NCI-H187 treated with DMSO at 0.1 percent for 48 hours (cell line): Measurements from ENCODE around the gene PSMD1.
"Not testable (repeated sequence)": the region's sequence is repeated elsewhere in the genome, so short reads cannot be mapped to it uniquely, and the experiment has no call there.

Source experiments
- DNase-seq: peaks from one replicate; lab custom pipeline; 2025; lab: John Stamatoyannopoulos, UW

PSMD1 gene

DNA sequence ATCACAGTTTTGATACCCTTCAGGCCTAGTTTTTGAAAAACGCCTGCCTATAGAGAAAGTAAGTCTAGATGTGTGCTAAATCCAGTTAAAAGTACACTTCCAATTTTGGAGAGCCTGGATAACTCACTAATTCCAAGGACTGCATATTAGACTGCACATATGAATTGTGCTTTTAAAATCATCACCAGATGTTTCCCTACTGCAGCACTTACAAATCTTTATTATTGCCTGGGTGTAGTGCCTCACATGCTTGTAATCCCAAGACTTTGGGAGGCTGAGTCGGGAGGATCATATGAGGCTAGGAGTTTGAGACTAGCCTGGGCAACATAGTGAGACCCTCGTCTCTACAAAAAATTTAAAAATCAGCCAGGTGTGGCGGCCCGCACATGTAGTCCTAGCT lies 104.0 kb downstream of the PSMD1 start:
- DNase-seq, result no peak

DNA sequence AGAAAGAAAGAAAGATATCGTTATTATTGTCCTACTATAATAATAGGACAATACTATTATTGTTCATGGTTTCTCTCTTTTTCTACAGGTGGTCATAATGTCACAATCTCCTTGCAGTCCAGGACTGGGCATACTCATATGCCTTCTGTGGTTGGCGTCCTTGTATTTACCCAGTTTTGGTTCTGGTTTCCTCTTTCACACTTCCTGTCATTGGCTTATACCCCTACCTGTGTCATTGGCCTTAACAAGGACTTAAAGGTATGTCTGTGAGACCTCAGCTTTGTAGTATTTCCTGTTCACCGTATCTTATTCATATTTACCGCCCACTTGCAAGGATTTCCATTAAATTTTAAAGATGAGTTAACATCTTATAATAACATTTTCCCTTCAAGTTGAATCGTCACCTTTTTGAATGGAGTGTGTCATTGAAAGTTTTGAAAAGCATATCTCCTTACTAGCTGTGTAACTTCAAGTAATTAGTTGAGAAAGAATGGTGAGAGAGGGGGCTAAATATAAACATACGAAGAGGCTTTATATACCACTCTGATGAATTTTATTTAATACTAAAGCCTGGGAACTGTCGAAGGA lies 104.7 kb downstream of the PSMD1 start:
- no peak for DNase-seq

DNA sequence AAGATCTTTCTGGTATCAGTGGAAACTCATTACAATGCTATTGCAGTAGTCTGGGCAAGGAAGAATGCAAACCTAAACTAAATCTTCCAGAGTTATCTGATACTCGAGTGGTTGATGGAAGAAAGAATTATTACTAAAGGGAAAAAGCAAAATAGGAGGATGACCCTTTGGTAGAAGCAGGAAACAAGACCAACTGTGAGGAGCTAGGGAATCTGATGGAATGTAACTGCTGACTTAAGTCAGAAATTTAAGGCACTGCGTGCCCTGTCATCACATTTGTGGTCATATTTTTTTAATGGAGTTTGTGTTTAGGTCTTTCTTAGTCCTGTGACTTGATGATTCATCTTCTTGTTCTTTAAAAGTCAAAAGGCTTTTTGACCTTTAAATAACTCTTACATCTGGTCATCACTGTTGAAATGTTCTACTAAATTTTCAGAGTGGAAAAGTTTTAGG lies 105.2 kb downstream of the PSMD1 start:
- no peak for DNase-seq

DNA sequence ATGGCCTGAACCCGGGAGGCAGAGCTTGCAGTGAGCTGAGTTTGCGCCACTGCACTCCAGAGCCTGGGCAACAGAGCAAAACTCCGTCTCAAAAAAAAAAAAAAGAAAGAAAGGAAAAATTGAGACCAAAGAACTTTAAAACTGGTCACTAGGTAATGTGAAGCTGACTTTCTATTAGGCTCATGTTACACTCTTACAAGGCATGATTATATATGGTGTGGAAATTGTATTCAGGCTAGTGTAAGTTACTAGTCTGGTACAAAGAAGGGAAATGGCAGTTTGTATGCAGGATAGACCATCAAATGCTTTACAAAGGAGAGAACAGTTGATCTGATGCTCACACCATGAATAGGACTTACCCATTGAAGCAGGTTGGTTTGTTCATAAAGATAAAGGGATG lies 106.3 kb downstream of the PSMD1 start:
- no peak for DNase-seq

DNA sequence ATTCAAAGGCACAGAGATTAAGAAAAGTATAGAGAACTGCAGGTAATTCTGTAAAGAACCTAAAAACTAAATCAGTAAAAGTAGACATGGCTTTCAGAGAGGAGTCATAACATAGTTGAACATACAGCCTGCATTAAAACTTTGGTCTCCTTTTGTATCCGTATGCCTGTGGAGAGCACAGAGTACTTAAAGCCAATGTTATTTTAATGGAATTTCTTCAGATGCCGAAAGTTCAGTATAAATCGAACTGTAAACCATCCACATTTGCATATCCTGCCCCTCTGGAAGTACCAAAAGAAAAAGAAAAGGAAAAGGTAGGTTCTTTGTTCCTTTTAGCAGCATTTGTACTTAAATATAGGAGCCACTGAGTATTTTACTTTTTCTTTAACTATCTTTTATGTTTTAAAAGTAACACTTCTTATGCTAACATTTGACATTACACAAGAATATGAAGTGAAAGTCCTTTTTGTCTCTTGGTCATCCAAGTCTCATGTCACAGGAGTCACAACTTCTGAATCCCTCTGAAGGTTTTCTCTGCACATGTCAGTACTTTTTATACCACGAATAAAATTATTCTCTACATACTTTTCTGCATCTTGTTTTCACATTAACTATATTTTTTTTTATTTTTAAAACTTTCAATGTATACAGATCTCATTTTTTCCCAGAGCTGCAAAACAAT lies 106.9 kb downstream of the PSMD1 start:
- no peak for DNase-seq

DNA sequence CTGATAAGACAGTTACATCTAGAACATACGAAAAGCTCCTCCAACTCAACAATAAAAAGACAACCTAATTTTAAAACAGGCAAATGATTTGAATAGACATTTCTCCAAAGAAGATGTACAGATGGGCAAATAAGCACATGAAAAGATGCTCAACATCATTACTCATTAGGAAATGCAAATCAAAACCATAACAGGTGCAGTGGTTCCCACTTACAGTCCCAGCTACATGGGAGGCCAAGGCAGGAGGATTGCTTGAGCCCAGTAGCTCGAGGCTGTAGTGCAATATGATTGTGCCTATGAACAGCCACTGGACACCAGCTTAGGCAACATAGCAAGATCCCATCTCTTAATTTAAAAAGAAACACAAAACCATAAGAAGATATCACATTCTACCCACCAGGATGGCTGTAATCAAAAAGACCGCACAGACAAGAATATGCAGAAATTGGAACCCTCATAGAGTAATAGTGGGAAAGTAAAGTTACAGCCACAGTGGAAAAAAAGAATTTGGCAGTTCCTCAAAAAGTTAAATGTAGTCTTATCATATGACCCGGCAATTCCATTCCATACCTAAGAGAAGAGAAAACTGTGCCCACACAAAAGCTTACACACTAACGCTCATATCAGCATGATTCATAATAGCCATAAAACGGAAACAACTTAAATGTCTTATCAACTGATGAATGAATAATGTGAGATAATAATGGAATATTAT lies 111.2 kb downstream of the PSMD1 start:
- DNase-seq, result no peak

DNA sequence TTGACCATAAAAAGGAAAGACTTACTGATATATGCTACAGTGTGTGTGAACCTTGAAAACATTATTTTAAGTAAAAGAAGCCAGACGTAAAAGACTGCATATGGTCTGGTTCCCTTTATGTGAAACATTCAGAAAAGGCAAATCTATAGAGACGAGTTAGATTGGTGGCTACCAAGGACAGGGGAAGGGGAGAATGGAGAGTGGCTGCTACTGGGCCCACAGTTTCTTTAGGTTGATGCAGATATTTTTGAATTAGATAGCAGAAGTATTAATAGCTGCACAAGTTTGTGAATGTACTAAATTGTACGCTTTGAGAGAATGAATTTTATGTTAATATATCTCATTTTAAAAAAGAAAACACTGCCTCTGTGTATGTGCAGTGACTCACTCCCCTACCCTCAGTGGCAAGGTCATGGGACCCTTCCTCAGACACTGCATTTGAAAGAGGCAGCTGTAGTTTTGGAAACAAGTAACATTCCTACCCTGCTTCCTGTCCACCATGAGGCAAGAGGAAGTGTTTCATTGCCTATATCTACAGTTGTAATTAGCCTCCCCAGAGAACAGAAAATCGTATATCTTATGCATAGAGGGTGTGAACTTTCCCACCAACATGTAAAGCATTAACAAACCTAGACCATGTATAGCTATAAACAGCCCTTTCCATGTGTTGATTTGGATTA lies 111.9 kb downstream of the PSMD1 start:
- no peak for DNase-seq

DNA sequence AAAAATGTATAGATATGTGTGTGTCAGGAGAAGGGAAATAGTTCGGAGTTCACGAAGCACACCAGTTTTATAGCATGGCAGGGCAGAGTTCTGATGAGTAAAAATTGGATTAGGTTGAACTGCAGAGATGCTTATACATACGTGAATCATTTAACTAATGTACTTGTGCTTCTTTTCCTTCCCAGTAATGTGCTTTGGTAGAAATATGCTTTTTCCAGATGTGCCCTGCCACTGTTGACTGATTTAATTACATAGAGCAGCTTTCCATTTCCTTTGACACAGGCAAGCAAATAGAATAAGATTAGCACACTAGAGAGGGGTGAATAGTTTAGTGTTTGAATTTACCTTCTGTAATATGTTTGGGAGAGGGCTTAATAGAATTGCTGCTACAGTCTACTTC lies 112.8 kb downstream of the PSMD1 start:
- no peak for DNase-seq

DNA sequence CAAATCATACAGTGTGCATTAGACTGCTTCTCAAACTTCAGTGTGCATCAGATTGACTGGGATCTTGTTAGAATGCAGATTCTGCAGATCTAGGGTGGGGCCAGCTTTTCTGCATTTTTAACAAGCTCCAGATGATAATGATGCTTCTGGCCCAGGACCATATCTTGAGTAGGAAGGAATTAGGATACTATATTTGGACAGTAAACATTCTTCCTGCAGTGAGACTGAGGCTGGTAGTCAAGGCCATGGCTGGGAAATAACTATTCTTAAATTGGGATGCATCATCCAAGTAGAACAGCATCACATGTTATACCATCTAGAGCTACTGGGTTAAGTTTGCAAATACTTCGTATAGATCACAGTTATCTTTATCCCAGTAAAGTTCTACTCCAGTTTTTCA lies 113.4 kb downstream of the PSMD1 start:
- DNase-seq, result no peak

DNA sequence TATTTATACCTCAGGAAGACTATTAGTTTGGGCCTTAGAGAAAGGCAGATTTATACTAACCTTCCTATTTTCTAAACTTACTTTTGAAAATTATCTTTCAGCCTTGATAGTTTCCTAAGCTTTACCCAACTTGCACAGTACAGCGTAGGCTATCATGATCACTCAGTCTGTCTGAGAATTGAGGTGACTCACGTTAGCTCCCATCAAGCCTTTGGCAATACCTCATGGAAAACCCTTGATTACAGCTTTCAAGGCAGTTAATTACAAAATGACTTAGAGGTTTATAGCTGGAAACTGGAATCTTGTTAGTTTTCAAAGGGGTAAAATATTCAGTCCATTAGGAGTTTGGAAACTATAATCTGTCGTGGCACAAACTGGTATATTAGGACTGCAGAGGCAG lies 115.4 kb downstream of the PSMD1 start:
- DNase-seq, result no peak

DNA sequence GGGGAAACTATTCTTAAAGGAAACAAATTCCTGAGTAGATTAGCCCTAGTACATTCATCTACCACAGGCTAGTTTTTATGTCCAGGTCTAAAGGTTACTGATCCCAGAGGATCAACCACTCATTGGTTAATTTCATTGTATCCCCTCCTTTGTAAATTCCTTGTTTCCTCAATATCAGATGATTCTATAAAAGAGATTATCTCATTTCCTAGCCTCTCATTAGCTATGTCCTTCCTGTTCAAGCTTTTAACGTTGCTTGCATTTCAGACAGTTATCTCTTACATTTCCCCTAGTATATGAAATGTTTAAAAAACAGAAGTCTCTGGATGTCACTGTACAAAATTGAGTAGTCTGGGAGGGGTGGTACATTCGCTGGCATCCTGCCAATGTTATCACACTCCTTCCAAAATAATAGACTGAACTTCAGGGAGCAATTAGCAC lies 117.6 kb downstream of the PSMD1 start:
- no peak for DNase-seq

DNA sequence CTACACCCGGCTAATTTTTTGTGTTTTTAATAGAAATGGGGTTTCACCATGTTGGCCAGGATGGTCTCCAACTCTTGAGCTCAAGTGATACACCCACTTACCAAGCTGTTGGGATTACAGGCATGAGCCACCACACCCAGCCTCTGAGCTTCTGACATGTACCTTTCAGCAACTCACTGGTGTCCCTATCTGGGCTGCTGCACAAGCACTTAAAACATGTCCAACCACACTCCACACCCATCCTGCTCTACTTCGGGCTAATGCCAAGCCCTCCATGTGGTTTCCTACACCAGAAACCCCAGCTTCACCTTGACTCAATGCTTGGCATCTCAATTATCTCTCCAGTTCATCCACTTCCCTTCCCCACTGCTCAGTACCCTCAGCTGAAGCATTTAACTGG lies 119.4 kb downstream of the PSMD1 start:
- DNase-seq, result no peak

DNA sequence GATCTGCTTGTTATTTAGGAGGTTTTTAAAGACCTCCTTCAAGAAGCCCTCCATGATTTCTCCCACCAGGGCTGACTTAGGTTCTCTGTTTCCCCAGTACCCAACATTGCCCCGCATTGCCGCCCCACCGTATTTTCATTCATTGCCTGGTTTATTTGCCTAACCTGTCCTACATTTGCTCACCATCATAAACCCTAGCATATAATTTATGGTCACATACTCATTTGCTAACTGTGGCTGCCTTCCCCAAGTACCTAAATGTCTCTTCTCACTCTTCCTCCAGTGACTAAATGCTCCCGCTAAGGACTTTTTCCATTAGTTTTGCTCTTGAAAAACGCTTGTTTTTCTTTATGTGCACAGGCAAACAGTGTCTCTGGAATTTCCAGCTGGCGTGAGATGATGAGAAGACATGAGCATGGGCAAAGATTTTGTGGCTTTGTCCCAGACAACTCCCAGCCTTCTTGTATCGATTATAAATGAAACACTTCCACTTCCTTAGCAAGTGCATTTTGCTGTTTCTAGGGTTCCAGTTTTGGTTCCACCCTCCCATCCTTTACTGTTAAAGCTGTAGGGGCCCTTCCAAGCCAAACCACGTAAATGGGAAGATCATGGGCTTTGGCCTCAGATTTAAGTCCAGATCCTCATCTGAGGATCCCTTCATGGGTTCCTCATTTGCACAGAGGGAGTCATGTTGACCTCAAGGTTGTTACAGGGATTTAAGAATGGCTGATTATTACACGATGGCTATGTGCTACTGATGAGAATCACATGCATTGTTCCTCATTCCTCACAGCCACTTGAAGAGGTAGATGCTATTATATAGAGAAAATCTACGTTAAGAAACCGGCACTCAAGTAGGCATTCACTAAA lies 120.7 kb downstream of the PSMD1 start:
- no peak for DNase-seq

DNA sequence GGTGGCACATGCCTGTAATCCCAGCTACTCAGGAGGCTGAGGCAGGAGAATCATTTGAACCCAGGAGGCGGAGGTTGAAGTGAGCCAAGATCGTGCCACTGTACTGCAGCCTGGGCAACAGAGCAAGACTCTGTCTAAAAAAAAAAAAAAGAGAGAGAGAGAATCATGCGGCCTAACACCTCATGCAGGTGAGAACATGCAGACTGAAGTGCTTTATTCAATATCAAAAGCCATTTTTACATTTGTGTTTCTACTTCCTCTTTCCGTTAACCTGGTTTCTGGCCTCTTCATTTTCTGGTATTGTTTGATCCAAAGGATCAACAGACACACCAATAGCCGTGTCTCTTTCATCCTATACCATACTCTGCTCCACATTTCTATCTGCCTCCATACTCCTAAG lies 122.1 kb downstream of the PSMD1 start:
- DNase-seq, result not testable (repeated sequence)

DNA sequence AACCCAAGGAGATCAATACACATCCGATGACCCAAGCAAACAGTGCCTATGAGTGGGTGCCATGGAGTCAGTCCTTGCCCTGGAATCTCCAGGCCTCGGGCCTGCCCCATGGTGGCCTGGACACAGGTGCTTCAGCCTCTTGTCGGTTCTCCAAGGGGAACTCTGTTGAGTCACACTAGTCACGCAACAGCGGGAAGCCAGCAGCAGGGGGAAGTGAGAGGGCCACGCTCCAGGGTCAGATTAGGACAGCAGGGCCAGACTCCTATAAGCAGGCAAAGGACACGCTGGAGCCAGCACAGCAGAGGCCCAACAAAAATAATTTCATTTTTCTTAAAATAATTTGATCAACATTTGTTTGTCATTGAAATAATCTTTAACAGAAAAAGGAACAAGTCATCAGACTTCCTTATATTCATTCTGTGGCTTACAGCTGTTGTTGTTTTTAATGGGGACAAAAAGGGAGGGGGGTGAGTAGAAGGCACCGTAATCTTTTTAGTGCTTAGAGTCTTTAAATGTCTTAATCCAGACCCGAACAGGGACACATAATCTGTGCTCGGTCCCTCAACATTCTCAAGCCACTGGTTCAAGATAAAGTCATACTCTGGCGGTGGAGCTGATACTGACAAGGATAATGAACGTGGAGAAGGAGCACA lies 125.3 kb downstream of the PSMD1 start:
- no peak for DNase-seq

DNA sequence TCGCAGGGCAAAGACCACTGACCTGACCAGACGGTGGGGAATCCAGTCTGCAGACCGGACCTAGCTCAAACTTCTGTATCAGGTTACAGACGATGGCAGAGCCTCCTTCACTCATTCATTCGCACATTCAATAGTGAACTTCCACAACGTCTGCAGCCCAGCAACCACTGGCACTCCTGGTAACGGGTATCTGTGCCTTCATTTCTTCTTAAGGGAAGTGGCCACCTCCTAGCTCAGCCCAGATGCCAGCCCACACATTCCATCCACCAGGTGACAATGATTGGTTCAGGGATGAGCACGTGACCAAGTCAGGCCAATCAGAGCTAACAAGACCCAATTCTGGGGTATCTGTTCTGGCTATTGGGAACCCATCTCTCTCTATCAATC lies 125.8 kb downstream of the PSMD1 start:
- no peak for DNase-seq

DNA sequence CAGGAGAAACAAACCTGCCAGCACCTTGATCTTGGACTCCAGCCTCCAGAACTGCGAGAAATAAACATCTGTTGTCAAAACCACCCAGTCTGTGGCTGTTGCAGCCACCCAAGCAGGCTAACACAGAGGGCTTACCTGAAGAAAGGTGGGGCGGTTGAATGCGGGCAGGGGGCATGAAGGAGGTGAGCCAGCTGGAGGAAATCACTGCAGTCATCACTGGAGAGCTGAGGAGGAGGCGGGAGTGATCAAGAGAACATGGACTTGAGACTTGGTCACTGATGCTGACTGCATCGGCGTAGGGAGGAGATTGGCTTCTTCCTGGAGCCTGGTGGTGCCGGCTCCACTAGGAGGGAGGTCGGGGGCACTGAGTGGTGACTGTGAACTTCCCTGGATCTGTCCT lies 127.2 kb downstream of the PSMD1 start:
- no peak for DNase-seq

DNA sequence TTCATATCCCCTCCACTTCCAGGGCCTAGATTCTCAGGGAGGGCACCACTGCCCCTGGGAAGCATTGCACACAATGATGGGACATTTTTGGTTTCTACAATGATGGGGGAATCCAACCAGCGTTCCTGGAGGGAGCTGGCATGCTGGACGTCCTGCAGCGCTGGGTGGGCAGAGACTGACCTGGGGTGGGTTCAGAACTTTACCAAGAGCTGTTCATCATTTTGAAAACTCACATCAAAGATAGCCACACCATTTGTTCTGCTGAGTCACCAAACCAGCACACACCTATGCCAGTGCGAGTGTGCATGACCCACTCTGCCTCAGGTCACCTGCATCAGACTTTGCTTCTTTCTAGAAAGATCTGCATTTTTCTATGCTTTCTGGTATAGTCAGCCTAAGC lies 127.7 kb downstream of the PSMD1 start:
- no peak for DNase-seq

DNA sequence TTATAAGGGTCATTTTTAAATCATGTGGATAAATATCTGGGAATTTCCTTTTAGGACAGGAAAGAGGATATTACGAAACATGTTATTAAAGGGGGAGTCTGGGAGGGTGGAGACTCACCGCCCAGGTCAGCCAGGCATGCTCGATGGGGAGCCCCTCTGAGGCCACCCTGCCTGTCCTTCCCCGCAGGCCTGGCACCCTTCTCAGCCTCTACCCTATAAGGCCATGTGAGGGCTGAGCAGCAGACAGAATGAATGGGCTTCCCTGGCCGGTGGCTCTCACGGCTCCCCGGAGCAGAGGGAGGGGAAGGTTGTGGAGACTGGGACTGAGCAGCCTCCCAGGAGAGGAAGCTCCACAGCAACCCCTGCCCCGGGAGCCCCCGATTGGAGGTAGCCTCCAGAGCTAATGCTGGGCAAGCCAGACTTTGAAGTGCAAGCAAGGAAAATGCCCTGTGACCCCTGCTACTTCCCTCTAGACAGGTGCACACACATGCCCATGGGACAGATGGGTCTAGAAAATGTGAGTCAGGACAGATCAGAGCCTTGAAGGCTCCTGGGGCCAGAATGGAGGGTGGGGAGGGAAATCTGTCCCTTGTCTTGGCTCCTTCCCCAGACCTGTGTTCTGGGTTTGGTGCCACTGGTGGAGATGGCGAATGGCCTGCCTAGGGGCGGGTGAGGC lies 128.5 kb downstream of the PSMD1 start:
- DNase-seq, result no peak

DNA sequence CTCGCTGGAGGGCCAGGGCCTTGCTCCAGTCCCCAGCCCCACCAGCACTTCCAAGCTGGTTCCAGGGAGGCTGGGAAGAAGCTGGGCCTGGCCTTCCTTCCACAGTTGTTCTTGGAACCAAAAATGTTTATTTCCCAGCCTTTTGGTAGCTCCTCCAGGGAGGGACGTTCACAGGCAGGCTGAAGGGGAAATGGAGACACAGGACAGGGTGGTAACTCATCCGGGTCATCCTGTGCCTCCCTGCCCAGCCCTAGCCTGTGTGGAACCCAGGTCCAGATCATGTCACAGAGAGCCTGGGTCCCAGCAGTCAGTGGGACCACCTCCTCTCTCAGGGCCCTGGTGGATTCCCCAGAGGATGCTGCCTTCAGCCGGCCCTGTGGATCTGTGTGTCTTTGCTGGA lies 129.2 kb downstream of the PSMD1 start:
- no peak for DNase-seq

DNA sequence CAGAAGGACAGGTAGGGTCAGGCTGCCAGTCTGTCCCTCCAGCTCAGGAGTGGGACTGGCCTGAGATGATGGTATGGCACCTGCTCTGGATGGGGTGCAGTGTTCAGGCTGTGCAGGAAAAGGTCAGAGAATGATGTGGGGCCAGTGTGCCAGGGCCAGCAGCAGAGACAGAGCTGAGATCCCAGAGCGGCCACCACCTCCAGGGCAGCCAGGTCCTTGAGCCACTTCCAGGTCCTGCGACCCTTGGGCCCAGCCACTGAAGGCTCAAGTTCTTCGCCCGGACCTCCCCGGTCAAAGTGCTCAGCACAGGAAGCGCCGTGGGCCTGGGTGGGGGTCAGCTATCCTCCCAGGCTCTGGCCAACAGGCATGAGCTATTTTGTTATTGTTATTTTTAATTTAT lies 129.7 kb downstream of the PSMD1 start:
- DNase-seq, result no peak
